ENCODE measurements around the gene RAD21L1. TPM values are rescaled to one million over a fixed set of nuclear protein-coding genes. Genes with fewer than 3 reads are reported as not detected.

RAD21L1 gene
- total RNA-seq, 1 experiment from 2014 or later, result not detected

GRCh38 chr20:1184638-1185315, 41.1 kb upstream of the RAD21L1 start, which contains the start of gene TMEM74B:
TSS of gene TMEM74B (minus strand) at chr20:1184981. CDS start at chr20:1183801, 1,180 bp downstream.
- no peaks in the 10 kb centered on the region for H3K36me3 ChIP-seq (ENCODE audit: insufficient read depth, low read length)
- H3K9me3 ChIP-seq (ENCODE audit: low read length), result no peaks in the 10 kb centered on the region
- H3K79me2 ChIP-seq (ENCODE audit: low read length), result no peaks in the 10 kb centered on the region
- no peaks in the 10 kb centered on the region for H3K27me3 ChIP-seq (ENCODE audit: low read length)
- no peak within 1 kb of the TSS for H3K9ac ChIP-seq (ENCODE audit: low read length)
- H4K20me1 ChIP-seq (ENCODE audit: insufficient read depth, low read depth, low read length), result no peaks in the 10 kb centered on the region
- no peak within 1 kb of the TSS for H2AFZ ChIP-seq (ENCODE audit: low read length)
- H3K4me2 ChIP-seq (ENCODE audit: low read depth, low read length, poor library complexity, severe bottlenecking), result no peak within 1 kb of the TSS
- H3K4me1 ChIP-seq (ENCODE audit: low read length), result no peaks in the 10 kb centered on the region
- no peak within 1 kb of the TSS for H3K27ac ChIP-seq (ENCODE audit: low read length)
- H3K9me2 ChIP-seq (replicated peaks; ENCODE audit: insufficient read depth, low read length), result no peaks in the 10 kb centered on the region
- no peak within 1 kb of the TSS for H3K4me3 ChIP-seq (ENCODE audit: low read length)
- no peak for DNase-seq

GRCh38 chr20:1185316-1185741, 40.5 kb upstream of the RAD21L1 start:
- Histone ChIP-seq H4K20me1 (ENCODE audit: insufficient read depth, low read depth, low read length) (no peaks in the 10 kb centered on the region), H3K36me3 (ENCODE audit: insufficient read depth, low read length) (no peaks in the 10 kb centered on the region), H3K4me3 (ENCODE audit: low read length) (no peak overlapping the region), H3K4me1 (ENCODE audit: low read length) (no peaks in the 10 kb centered on the region), H3K9me3 (ENCODE audit: low read length) (no peaks in the 10 kb centered on the region), H3K27me3 (ENCODE audit: low read length) (no peaks in the 10 kb centered on the region), H3K9ac (ENCODE audit: low read length) (no peak overlapping the region), H3K27ac (ENCODE audit: low read length) (no peak overlapping the region), H2AFZ (ENCODE audit: low read length) (no peak overlapping the region), H3K4me2 (ENCODE audit: low read depth, low read length, poor library complexity, severe bottlenecking) (no peak overlapping the region), H3K79me2 (ENCODE audit: low read length) (no peaks in the 10 kb centered on the region), H3K9me2 (replicated peaks; ENCODE audit: insufficient read depth, low read length) (no peaks in the 10 kb centered on the region)
- DNase-seq, result no peak

GRCh38 chr20:1185790-1186334, 40.0 kb upstream of the RAD21L1 start:
- no peaks in the 10 kb centered on the region for H3K9me2 ChIP-seq (replicated peaks; ENCODE audit: insufficient read depth, low read length)
- H4K20me1 ChIP-seq (ENCODE audit: insufficient read depth, low read depth, low read length), result no peaks in the 10 kb centered on the region
- no peak overlapping the region for H3K9ac ChIP-seq (ENCODE audit: low read length)
- no peaks in the 10 kb centered on the region for H3K9me3 ChIP-seq (ENCODE audit: low read length)
- H3K36me3 ChIP-seq (ENCODE audit: insufficient read depth, low read length), result no peaks in the 10 kb centered on the region
- no peak overlapping the region for H3K27ac ChIP-seq (ENCODE audit: low read length)
- H3K79me2 ChIP-seq (ENCODE audit: low read length), result no peaks in the 10 kb centered on the region
- no peaks in the 10 kb centered on the region for H3K27me3 ChIP-seq (ENCODE audit: low read length)
- no peak overlapping the region for H2AFZ ChIP-seq (ENCODE audit: low read length)
- no peak overlapping the region for H3K4me2 ChIP-seq (ENCODE audit: low read depth, low read length, poor library complexity, severe bottlenecking)
- H3K4me1 ChIP-seq (ENCODE audit: low read length), result no peaks in the 10 kb centered on the region
- peak; percentile 82 for DNase-seq
- no peak overlapping the region for H3K4me3 ChIP-seq (ENCODE audit: low read length)

GRCh38 chr20:1186367-1186991, 39.4 kb upstream of the RAD21L1 start:
- no peaks in the 10 kb centered on the region for H3K9me3 ChIP-seq (ENCODE audit: low read length)
- no peak for DNase-seq
- no peaks in the 10 kb centered on the region for H3K9me2 ChIP-seq (replicated peaks; ENCODE audit: insufficient read depth, low read length)
- no peaks in the 10 kb centered on the region for H3K36me3 ChIP-seq (ENCODE audit: insufficient read depth, low read length)
- no peaks in the 10 kb centered on the region for H3K27me3 ChIP-seq (ENCODE audit: low read length)
- no peaks in the 10 kb centered on the region for H4K20me1 ChIP-seq (ENCODE audit: insufficient read depth, low read depth, low read length)
- no peaks in the 10 kb centered on the region for H3K4me1 ChIP-seq (ENCODE audit: low read length)
- no peak overlapping the region for H2AFZ ChIP-seq (ENCODE audit: low read length)
- no peak overlapping the region for H3K27ac ChIP-seq (ENCODE audit: low read length)
- H3K4me2 ChIP-seq (ENCODE audit: low read depth, low read length, poor library complexity, severe bottlenecking), result no peak overlapping the region
- H3K79me2 ChIP-seq (ENCODE audit: low read length), result no peaks in the 10 kb centered on the region
- no peak overlapping the region for H3K4me3 ChIP-seq (ENCODE audit: low read length)
- H3K9ac ChIP-seq (ENCODE audit: low read length), result no peak overlapping the region

- Histone ChIP-seq H3K4me3 (ENCODE audit: low read length) (no peak overlapping the region), H3K4me1 (ENCODE audit: low read length) (no peaks in the 10 kb centered on the region), H3K27ac (ENCODE audit: low read length) (no peak overlapping the region), H3K36me3 (ENCODE audit: insufficient read depth, low read length) (no peaks in the 10 kb centered on the region), H4K20me1 (ENCODE audit: insufficient read depth, low read depth, low read length) (no peaks in the 10 kb centered on the region), H3K9me2 (replicated peaks; ENCODE audit: insufficient read depth, low read length) (no peaks in the 10 kb centered on the region), H3K79me2 (ENCODE audit: low read length) (no peaks in the 10 kb centered on the region), H2AFZ (ENCODE audit: low read length) (no peak overlapping the region), H3K4me2 (ENCODE audit: low read depth, low read length, poor library complexity, severe bottlenecking) (no peak overlapping the region), H3K27me3 (ENCODE audit: low read length) (no peaks in the 10 kb centered on the region), H3K9me3 (ENCODE audit: low read length) (no peaks in the 10 kb centered on the region), H3K9ac (ENCODE audit: low read length) (no peak overlapping the region)
- DNase-seq, result no peak
Measured at GRCh38 chr20:1187605-1188171, 38.2 kb upstream of the RAD21L1 start.

GRCh38 chr20:1188347-1188746, 37.5 kb upstream of the RAD21L1 start:
- H3K9me3 ChIP-seq (ENCODE audit: low read length), result no peaks in the 10 kb centered on the region
- H3K9me2 ChIP-seq (replicated peaks; ENCODE audit: insufficient read depth, low read length), result no peaks in the 10 kb centered on the region
- H3K9ac ChIP-seq (ENCODE audit: low read length), result no peak overlapping the region
- no peaks in the 10 kb centered on the region for H3K27me3 ChIP-seq (ENCODE audit: low read length)
- no peak overlapping the region for H2AFZ ChIP-seq (ENCODE audit: low read length)
- H3K4me3 ChIP-seq (ENCODE audit: low read length), result no peak overlapping the region
- H3K4me1 ChIP-seq (ENCODE audit: low read length), result no peaks in the 10 kb centered on the region
- no peak overlapping the region for H3K4me2 ChIP-seq (ENCODE audit: low read depth, low read length, poor library complexity, severe bottlenecking)
- no peaks in the 10 kb centered on the region for H3K79me2 ChIP-seq (ENCODE audit: low read length)
- DNase-seq, result no peak
- no peak overlapping the region for H3K27ac ChIP-seq (ENCODE audit: low read length)
- H4K20me1 ChIP-seq (ENCODE audit: insufficient read depth, low read depth, low read length), result no peaks in the 10 kb centered on the region
- no peaks in the 10 kb centered on the region for H3K36me3 ChIP-seq (ENCODE audit: insufficient read depth, low read length)

- no peaks in the 10 kb centered on the region for H3K36me3 ChIP-seq (ENCODE audit: insufficient read depth, low read length)
- no peaks in the 10 kb centered on the region for H3K27me3 ChIP-seq (ENCODE audit: low read length)
- no peak overlapping the region for H3K4me2 ChIP-seq (ENCODE audit: low read depth, low read length, poor library complexity, severe bottlenecking)
- H2AFZ ChIP-seq (ENCODE audit: low read length), result no peak overlapping the region
- no peaks in the 10 kb centered on the region for H3K9me3 ChIP-seq (ENCODE audit: low read length)
- no peaks in the 10 kb centered on the region for H3K79me2 ChIP-seq (ENCODE audit: low read length)
- H4K20me1 ChIP-seq (ENCODE audit: insufficient read depth, low read depth, low read length), result no peaks in the 10 kb centered on the region
- H3K4me1 ChIP-seq (ENCODE audit: low read length), result no peaks in the 10 kb centered on the region
- no peaks in the 10 kb centered on the region for H3K9me2 ChIP-seq (replicated peaks; ENCODE audit: insufficient read depth, low read length)
- no peak for DNase-seq
- H3K27ac ChIP-seq (ENCODE audit: low read length), result no peak overlapping the region
- H3K4me3 ChIP-seq (ENCODE audit: low read length), result no peak overlapping the region
- no peak overlapping the region for H3K9ac ChIP-seq (ENCODE audit: low read length)
Measured at GRCh38 chr20:1189827-1190226, 36.0 kb upstream of the RAD21L1 start.

GRCh38 chr20:1190847-1191246, 35.0 kb upstream of the RAD21L1 start:
- H3K4me2 ChIP-seq (ENCODE audit: low read depth, low read length, poor library complexity, severe bottlenecking), result no peak overlapping the region
- no peak for DNase-seq

More at GRCh38 chr20:1190847-1191246, 35.0 kb upstream of the RAD21L1 start:
- H3K79me2 ChIP-seq (ENCODE audit: low read length), result no peaks in the 10 kb centered on the region
- no peaks in the 10 kb centered on the region for H3K4me1 ChIP-seq (ENCODE audit: low read length)
- H3K9ac ChIP-seq (ENCODE audit: low read length), result no peak overlapping the region
- H3K36me3 ChIP-seq (ENCODE audit: insufficient read depth, low read length), result no peaks in the 10 kb centered on the region
- no peaks in the 10 kb centered on the region for H3K27me3 ChIP-seq (ENCODE audit: low read length)
- no peak overlapping the region for H2AFZ ChIP-seq (ENCODE audit: low read length)
- no peak overlapping the region for H3K27ac ChIP-seq (ENCODE audit: low read length)
- no peaks in the 10 kb centered on the region for H3K9me3 ChIP-seq (ENCODE audit: low read length)
- H3K4me3 ChIP-seq (ENCODE audit: low read length), result no peak overlapping the region
- H3K9me2 ChIP-seq (replicated peaks; ENCODE audit: insufficient read depth, low read length), result no peaks in the 10 kb centered on the region
- H4K20me1 ChIP-seq (ENCODE audit: insufficient read depth, low read depth, low read length), result no peaks in the 10 kb centered on the region
